Common myeloid progenitor, CD34-positive (primary cell): ENCODE measurements around the gene GFRA1.

Experiments used
- CTCF ChIA-PET: fragments of 350-600 bp; sonication (Branson Sonifier 250); formaldehyde crosslinking; loops from one replicate; lab custom pipeline; 2021; ENCODE audit warnings: antibody characterized with exemption; lab: Charles Lee
- POLR2A ChIA-PET: fragments of 350-600 bp; sonication (Branson Sonifier 250); formaldehyde crosslinking; loops from one replicate; lab custom pipeline; 2021; ENCODE audit warnings: antibody characterized with exemption; lab: Charles Lee
- DNase-seq, 3 donors: peaks; one replicate each; pipeline versions ENCODE4 v3.0.0 to v3.0.0-alpha.2; 2013
- H3K27ac ChIP-seq, 2 experiments: 1 replicate in 1 of 2; 2 replicates in 1 of 2; pipeline ENCODE4 v1.7.0; 2013; ENCODE audit warnings: inconsistent platforms in 2 of 2, low read length in 2 of 2, mild to moderate bottlenecking in 2 of 2, low read depth in 1 of 2, moderate library complexity in 1 of 2; ENCODE audit not compliant: severe bottlenecking in 2 of 2, insufficient read depth in 1 of 2, poor library complexity in 1 of 2
- H3K27me3 ChIP-seq, 5 experiments: replicated peaks in 2 of 5; 1 replicate in 3 of 5; 2 replicates in 2 of 5; pipeline versions ENCODE4 v1.6.1 to v1.7.0; 2013; ENCODE audit warnings: low read length in 4 of 5, mild to moderate bottlenecking in 2 of 5, moderate library complexity in 2 of 5, inconsistent platforms in 1 of 5; ENCODE audit not compliant: insufficient read depth in 5 of 5, control insufficient read depth in 4 of 5
- H3K36me3 ChIP-seq, 4 experiments: 1 replicate in 2 of 4; 2 replicates in 2 of 4; pipeline versions ENCODE4 v1.6.1 to v1.7.0; 2013; ENCODE audit warnings: low read length in 3 of 4, control low read depth in 1 of 4, mild to moderate bottlenecking in 1 of 4; ENCODE audit not compliant: control insufficient read depth in 4 of 4, insufficient read depth in 4 of 4
- H3K4me1 ChIP-seq, 4 experiments: 1 replicate in 3 of 4; 2 replicates in 1 of 4; pipeline versions ENCODE4 v1.6.1 to v1.7.1; 2013; ENCODE audit warnings: low read length in 3 of 4, mild to moderate bottlenecking in 3 of 4, control low read depth in 1 of 4, inconsistent platforms in 1 of 4, moderate library complexity in 1 of 4; ENCODE audit not compliant: control insufficient read depth in 4 of 4, insufficient read depth in 4 of 4; ENCODE audit errors: control extremely low read depth in 1 of 4
- H3K4me3 ChIP-seq, 7 experiments: 1 replicate in 4 of 7; 2 replicates in 3 of 7; pipeline versions ENCODE4 v1.5.1 to v1.7.0; 2013; ENCODE audit warnings: mild to moderate bottlenecking in 7 of 7, low read length in 6 of 7, moderate library complexity in 6 of 7, inconsistent platforms in 2 of 7, low read depth in 2 of 7, control low read depth in 1 of 7; ENCODE audit not compliant: insufficient read depth in 4 of 7, control insufficient read depth in 1 of 7; ENCODE audit errors: extremely low read depth in 1 of 7
- H3K9me3 ChIP-seq, 5 experiments: 1 replicate in 4 of 5; 2 replicates in 1 of 5; pipeline versions ENCODE4 v1.6.1 to v1.7.1; 2013; ENCODE audit warnings: low read length in 4 of 5, mild to moderate bottlenecking in 2 of 5, inconsistent platforms in 1 of 5, low read depth in 1 of 5, moderate library complexity in 1 of 5; ENCODE audit not compliant: control insufficient read depth in 4 of 5, insufficient read depth in 2 of 5; ENCODE audit errors: control extremely low read depth in 1 of 5
- WGBS: methylation state at CpG from one replicate; pipeline ENCODE4 v1.1.5; 2013; ENCODE audit not compliant: insufficient coverage; 5-methylcytosine and 5-hydroxymethylcytosine counted together

The GFRA1 gene

GRCh38 chr10:116113721-116114501 lies 159.1 kb downstream of the GFRA1 start:
- H3K27me3 ChIP-seq, result peaks cover 0 to 3% (median 0%) of the 10 kb centered on the region in 5 experiments
- no peaks in the 10 kb centered on the region for H3K36me3 ChIP-seq
- ChIA-PET POLR2A (no interaction called here), CTCF (no interaction called here)
- DNase-seq, result no peak
- H3K4me1 ChIP-seq, result no peaks in the 10 kb centered on the region
- no peak overlapping the region for H3K27ac ChIP-seq
- H3K4me3 ChIP-seq, result no peak overlapping the region
- H3K9me3 ChIP-seq, result peaks cover 0 to 2% (median 0%) of the 10 kb centered on the region in 5 experiments
- 88% methylated on average over 11 of the region's 16 CpGs for WGBS

- 81% methylated on average over 13 of the region's 17 CpGs for WGBS
- POLR2A ChIA-PET, result no interaction called here
- no peaks in the 10 kb centered on the region for H3K4me1 ChIP-seq
- H3K9me3 ChIP-seq, result no peaks in the 10 kb centered on the region
- H3K36me3 ChIP-seq, result no peaks in the 10 kb centered on the region
- H3K4me3 ChIP-seq, result no peak overlapping the region
- H3K27me3 ChIP-seq, result peaks cover 0 to 5% (median 0%) of the 10 kb centered on the region in 5 experiments
- DNase-seq, result no peak
- no peak overlapping the region for H3K27ac ChIP-seq
- CTCF ChIA-PET, result no interaction called here
These were observed 160.5 kb downstream of the GFRA1 start for GRCh38 chr10:116112232-116113231.

DNA sequence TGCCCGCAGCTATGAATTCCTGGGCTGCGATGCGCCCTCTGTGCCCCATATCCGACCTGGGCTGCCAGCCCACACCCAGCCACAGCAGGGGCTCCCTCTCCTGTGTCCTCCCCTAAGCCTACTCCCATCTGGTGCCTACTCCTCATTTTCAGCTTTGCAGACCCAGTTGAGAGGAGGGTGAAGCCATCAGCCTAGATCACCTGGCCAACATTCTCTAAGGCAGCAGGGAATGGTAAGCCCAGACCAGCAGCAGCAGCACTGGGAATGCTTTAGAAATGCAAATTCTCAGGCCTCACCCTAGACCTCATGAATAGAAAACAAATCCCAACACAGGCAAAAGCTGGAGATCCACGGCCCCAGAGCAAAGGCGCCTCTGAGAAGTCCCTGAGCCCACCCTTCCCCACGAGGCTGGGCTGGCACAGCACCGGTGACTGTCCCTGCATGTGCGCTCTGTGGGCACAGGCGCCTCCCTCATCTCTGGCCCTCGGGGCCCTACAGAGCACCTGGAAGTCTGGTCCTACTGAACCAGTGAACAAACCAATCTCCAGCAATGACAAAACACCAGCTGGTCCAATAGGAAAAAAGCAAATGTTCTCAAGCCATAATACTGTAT lies 161.4 kb downstream of the GFRA1 start:
- no peaks in the 10 kb centered on the region for H3K4me1 ChIP-seq
- no peak for DNase-seq
- H3K27me3 ChIP-seq, result peaks cover 0 to 5% (median 0%) of the 10 kb centered on the region in 5 experiments
- ChIA-PET POLR2A (no interaction called here), CTCF (no interaction called here)
- H3K27ac ChIP-seq, result no peak overlapping the region
- 84% methylated on average over 11 of the region's 11 CpGs for WGBS
- no peaks in the 10 kb centered on the region for H3K9me3 ChIP-seq
- no peaks in the 10 kb centered on the region for H3K36me3 ChIP-seq
- H3K4me3 ChIP-seq, result no peak overlapping the region

DNA sequence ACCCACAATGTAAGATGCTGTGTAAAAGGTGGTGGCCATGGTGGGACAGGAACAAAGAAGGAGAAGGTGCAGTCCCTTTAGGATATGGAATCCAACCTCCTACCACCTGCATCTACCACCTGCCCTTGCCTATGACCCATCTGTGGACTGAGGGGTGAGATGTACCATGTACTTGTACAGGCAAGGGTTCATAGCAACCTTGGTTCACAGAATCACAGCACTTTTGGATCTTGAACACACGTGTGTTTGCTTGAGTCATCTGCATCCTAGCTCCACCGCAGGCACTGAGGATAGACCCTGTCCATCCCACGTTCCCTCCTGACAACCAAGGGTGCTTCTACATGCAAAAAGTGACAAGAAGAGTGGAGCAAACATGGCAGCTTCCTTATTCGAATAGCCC lies 162.3 kb downstream of the GFRA1 start:
- H3K27me3 ChIP-seq, result peaks cover 0 to 6% (median 0%) of the 10 kb centered on the region in 5 experiments
- no peaks in the 10 kb centered on the region for H3K9me3 ChIP-seq
- no peaks in the 10 kb centered on the region for H3K36me3 ChIP-seq
- H3K4me1 ChIP-seq, result no peaks in the 10 kb centered on the region
- H3K4me3 ChIP-seq, result no peak overlapping the region
- POLR2A ChIA-PET, result no interaction called here
- no peak for DNase-seq
- WGBS, result 82% methylated on average over 2 of the region's 4 CpGs
- H3K27ac ChIP-seq, result no peak overlapping the region
- CTCF ChIA-PET, result no interaction called here

- H3K36me3 ChIP-seq, result no peaks in the 10 kb centered on the region
- no peak for DNase-seq
- CTCF ChIA-PET, result interaction anchor here (1.2 kb wide), 1 partner anchor 12 kb away, joined by 3 read pairs; no protein-coding TSS in a partner anchor
- H3K9me3 ChIP-seq, result no peaks in the 10 kb centered on the region
- peaks cover 0 to 7% (median 0%) of the 10 kb centered on the region in 5 experiments for H3K27me3 ChIP-seq
- POLR2A ChIA-PET, result no interaction called here
- no peaks in the 10 kb centered on the region for H3K4me1 ChIP-seq
- 94% methylated on average over 2 of the region's 2 CpGs for WGBS
- no peak overlapping the region for H3K4me3 ChIP-seq
- no peak overlapping the region for H3K27ac ChIP-seq
These were observed 163.1 kb downstream of the GFRA1 start for GRCh38 chr10:116109881-116110280.

DNA sequence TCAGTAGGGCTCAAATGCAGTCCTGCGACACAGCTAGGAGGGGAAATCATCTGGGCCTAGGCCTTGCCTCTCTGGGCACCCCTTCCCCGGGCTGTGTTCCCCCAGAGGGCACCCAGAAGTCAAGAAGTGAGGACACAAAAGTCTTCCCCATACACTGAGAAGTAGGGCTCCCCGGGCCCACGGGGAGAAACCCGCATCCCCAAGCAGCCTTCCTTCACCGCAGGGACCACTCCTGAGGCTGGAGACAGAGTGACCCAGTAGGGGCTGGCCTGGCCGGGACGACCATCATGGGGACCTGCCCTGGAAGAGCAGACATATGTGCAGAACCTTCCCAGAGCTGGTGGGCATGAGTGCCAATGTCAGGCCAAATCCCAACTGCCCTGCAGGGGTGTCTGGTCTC lies 163.5 kb downstream of the GFRA1 start:
- CTCF ChIA-PET, result interaction anchor here (1.2 kb wide), 1 partner anchor 11 kb away, joined by 3 read pairs; no protein-coding TSS in a partner anchor
- no peak for DNase-seq
- H3K9me3 ChIP-seq, result no peaks in the 10 kb centered on the region
- H3K4me3 ChIP-seq, result no peak overlapping the region
- H3K27me3 ChIP-seq, result peaks cover 0 to 7% (median 0%) of the 10 kb centered on the region in 5 experiments
- POLR2A ChIA-PET, result no interaction called here
- H3K27ac ChIP-seq, result no peak overlapping the region
- no peaks in the 10 kb centered on the region for H3K4me1 ChIP-seq
- no peaks in the 10 kb centered on the region for H3K36me3 ChIP-seq
- 86% methylated on average over 8 of the region's 8 CpGs for WGBS
